Upper lobe of left lung (tissue), 4 donors: ENCODE data around the gene ZBTB16.

Experiments used
- EP300 ChIP-seq, 4 donors: sonication (generic); formaldehyde crosslinking; IDR thresholded peaks; one replicate each; pipeline ENCODE4 v1.5.1; 2017; ENCODE audit warnings: antibody characterized with exemption in 4 of 4, control low read depth in 2 of 4
- POLR2A ChIP-seq, 4 donors: fragments of 450-650 bp; IDR thresholded peaks; one replicate each; pipeline ENCODE4 v1.5.1; 2016 to 2017; ENCODE audit warnings: antibody characterized with exemption in 4 of 4, mild to moderate bottlenecking in 2 of 4
- POLR2AphosphoS5 ChIP-seq, 2 donors: sonication (generic); formaldehyde crosslinking; IDR thresholded peaks; one replicate each; pipeline ENCODE4 v1.5.1; 2017; ENCODE audit warnings: antibody characterized with exemption in 2 of 2
- TF ChIP-seq, protein P1 (sequence below), 6 experiments: fragments of 450-650 bp in 4 of 6; fragments of 200-600 bp in 2 of 6; sonication (generic) in 2 of 6; IDR thresholded peaks; one replicate each; pipeline ENCODE4 v1.5.1; 2016 to 2019; ENCODE audit warnings: antibody characterized with exemption in 6 of 6

- TF ChIP-seq POLR2AphosphoS5 (IDR thresholded peaks at IDR 0.05), result no peak
- TF ChIP-seq, protein P1, sequence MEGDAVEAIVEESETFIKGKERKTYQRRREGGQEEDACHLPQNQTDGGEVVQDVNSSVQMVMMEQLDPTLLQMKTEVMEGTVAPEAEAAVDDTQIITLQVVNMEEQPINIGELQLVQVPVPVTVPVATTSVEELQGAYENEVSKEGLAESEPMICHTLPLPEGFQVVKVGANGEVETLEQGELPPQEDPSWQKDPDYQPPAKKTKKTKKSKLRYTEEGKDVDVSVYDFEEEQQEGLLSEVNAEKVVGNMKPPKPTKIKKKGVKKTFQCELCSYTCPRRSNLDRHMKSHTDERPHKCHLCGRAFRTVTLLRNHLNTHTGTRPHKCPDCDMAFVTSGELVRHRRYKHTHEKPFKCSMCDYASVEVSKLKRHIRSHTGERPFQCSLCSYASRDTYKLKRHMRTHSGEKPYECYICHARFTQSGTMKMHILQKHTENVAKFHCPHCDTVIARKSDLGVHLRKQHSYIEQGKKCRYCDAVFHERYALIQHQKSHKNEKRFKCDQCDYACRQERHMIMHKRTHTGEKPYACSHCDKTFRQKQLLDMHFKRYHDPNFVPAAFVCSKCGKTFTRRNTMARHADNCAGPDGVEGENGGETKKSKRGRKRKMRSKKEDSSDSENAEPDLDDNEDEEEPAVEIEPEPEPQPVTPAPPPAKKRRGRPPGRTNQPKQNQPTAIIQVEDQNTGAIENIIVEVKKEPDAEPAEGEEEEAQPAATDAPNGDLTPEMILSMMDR (IDR thresholded peaks at IDR 0.05), result no peak
- TF ChIP-seq EP300 (IDR thresholded peaks at IDR 0.05), result no peak
- TF ChIP-seq POLR2A (IDR thresholded peaks at IDR 0.05), result no peak
Measured at GRCh38 chr11:114031246-114031966, 28.1 kb upstream of the ZBTB16 start.
